ENCODE results near the gene ZNF562.

DNA sequence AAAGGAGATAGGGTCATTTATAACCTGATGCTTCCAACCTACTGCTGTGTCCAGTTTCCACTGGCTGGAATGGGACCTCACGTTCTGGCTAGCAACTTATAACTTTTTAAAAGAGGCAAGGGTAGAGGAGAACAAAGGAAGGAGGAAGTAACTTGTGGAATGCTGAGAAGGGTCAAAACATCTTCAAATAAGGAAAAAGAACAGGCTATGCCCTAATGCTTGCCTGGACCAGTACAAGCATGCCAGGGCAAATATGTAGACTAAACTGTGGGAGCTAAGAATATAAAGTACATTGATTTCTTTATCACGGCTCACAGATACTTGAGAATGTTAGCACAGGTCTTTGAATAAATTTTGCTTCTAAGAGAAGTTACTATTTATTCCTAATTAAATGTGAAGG, 52.4 kb downstream of the ZNF562 start:
- TF ChIP-seq, protein P1, sequence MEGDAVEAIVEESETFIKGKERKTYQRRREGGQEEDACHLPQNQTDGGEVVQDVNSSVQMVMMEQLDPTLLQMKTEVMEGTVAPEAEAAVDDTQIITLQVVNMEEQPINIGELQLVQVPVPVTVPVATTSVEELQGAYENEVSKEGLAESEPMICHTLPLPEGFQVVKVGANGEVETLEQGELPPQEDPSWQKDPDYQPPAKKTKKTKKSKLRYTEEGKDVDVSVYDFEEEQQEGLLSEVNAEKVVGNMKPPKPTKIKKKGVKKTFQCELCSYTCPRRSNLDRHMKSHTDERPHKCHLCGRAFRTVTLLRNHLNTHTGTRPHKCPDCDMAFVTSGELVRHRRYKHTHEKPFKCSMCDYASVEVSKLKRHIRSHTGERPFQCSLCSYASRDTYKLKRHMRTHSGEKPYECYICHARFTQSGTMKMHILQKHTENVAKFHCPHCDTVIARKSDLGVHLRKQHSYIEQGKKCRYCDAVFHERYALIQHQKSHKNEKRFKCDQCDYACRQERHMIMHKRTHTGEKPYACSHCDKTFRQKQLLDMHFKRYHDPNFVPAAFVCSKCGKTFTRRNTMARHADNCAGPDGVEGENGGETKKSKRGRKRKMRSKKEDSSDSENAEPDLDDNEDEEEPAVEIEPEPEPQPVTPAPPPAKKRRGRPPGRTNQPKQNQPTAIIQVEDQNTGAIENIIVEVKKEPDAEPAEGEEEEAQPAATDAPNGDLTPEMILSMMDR (conservative IDR thresholded peaks at IDR 0.05 in 1 of 2, IDR thresholded peaks at IDR 0.05 in 1 of 2; ENCODE audit: extremely low read depth in 1 of 2, insufficient read depth in 1 of 2, low read depth in 1 of 2, low read length in 2 of 2) = no peak
- TF ChIP-seq EZH2 (IDR thresholded peaks at IDR 0.05; ENCODE audit: borderline replicate concordance, low read length) = no peak
